ENCODE data around the gene ZNF513.

DNA sequence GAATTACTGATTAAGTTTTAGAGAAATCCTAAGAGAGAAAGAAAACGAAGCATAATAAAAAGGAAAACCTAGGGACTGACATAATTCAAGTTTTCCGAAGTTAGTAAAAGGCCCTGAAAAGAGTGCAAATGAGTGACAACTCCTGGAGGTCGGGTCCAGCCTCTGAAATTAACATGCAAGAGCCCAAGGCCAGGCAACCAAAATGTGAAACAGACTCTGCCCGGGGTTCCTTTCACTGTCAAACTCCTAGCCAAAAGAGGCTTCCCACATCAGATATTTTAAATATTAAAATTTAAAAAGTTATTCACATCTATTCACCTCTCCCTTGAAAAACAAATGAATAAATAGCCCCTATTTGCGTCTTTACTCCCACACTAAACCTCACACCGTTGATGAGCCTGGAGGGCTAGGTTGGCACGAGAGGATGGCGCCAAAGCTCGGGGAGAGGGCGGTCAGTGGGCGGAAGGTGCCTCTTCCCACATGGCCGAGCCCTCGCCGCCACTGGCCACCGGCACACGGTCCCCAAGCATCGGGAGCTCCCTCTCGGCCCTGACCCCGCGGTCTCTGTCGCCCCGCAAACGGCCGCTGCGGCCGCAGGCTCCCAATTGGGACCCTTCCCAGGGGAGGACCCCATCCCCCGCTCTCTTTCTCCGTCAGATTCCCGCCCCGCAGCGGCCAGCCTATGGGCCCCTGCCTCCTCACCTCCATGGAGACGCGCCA, 28.2 kb upstream of the ZNF513 start:
- TF ChIP-seq, protein P1, sequence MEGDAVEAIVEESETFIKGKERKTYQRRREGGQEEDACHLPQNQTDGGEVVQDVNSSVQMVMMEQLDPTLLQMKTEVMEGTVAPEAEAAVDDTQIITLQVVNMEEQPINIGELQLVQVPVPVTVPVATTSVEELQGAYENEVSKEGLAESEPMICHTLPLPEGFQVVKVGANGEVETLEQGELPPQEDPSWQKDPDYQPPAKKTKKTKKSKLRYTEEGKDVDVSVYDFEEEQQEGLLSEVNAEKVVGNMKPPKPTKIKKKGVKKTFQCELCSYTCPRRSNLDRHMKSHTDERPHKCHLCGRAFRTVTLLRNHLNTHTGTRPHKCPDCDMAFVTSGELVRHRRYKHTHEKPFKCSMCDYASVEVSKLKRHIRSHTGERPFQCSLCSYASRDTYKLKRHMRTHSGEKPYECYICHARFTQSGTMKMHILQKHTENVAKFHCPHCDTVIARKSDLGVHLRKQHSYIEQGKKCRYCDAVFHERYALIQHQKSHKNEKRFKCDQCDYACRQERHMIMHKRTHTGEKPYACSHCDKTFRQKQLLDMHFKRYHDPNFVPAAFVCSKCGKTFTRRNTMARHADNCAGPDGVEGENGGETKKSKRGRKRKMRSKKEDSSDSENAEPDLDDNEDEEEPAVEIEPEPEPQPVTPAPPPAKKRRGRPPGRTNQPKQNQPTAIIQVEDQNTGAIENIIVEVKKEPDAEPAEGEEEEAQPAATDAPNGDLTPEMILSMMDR (IDR thresholded peaks at IDR 0.05) = no peak
- TF ChIP-seq POLR2A (IDR thresholded peaks at IDR 0.05) = no peak
